Upper lobe of left lung (tissue), 6 donors: Measurements from ENCODE around the gene DNAAF6. TPM values are rescaled to one million over a fixed set of nuclear protein-coding genes. Genes with fewer than 3 reads are reported as not detected.

ENCODE experiments used
- ATAC-seq, 2 donors: fragments of 200-7000 bp; cut with Tn5 transposase; one replicate each; pipeline ENCODE4 v1.9.1; 2022; ENCODE audit warnings: mild to moderate bottlenecking in 2 of 2, moderate library complexity in 2 of 2; ENCODE audit not compliant: low FRiP score in 2 of 2
- DNase-seq, 2 donors: peaks; one replicate each; pipeline ENCODE4 v3.0.0-alpha.2; 2019 to 2020
- H3K27ac ChIP-seq, 4 donors: fragments of 200-600 bp; sonication (generic); one replicate each; pipeline ENCODE4 v1.5.1; 2016 to 2019
- H3K27me3 ChIP-seq, 4 donors: fragments of 200-600 bp; sonication (generic); one replicate each; pipeline ENCODE4 v1.5.1; 2017 to 2019
- H3K36me3 ChIP-seq, 4 donors: fragments of 200-600 bp; sonication (generic); one replicate each; pipeline ENCODE4 v1.5.1; 2016 to 2019
- H3K4me1 ChIP-seq, 4 donors: fragments of 200-600 bp; sonication (generic); one replicate each; pipeline ENCODE4 v1.5.1; 2018 to 2019
- H3K4me3 ChIP-seq, 4 donors: fragments of 200-600 bp; sonication (generic); one replicate each; pipeline ENCODE4 v1.5.1; 2017 to 2019; ENCODE audit warnings: mild to moderate bottlenecking in 2 of 4, moderate library complexity in 1 of 4
- H3K9me3 ChIP-seq, 4 donors: fragments of 200-600 bp; sonication (generic); one replicate each; pipeline ENCODE4 v1.5.1; 2018 to 2019
- CTCF ChIP-seq, 6 experiments: fragments of 450-650 bp in 4 of 6; fragments of 200-600 bp in 2 of 6; sonication (generic) in 2 of 6; IDR thresholded peaks; one replicate each; pipeline ENCODE4 v1.5.1; 2016 to 2019; ENCODE audit warnings: antibody characterized with exemption in 6 of 6
- EP300 ChIP-seq, 4 donors: sonication (generic); formaldehyde crosslinking; IDR thresholded peaks; one replicate each; pipeline ENCODE4 v1.5.1; 2017; ENCODE audit warnings: antibody characterized with exemption in 4 of 4, control low read depth in 2 of 4
- POLR2A ChIP-seq, 4 donors: fragments of 450-650 bp; IDR thresholded peaks; one replicate each; pipeline ENCODE4 v1.5.1; 2016 to 2017; ENCODE audit warnings: antibody characterized with exemption in 4 of 4, mild to moderate bottlenecking in 2 of 4
- POLR2AphosphoS5 ChIP-seq, 2 donors: sonication (generic); formaldehyde crosslinking; IDR thresholded peaks; one replicate each; pipeline ENCODE4 v1.5.1; 2017; ENCODE audit warnings: antibody characterized with exemption in 2 of 2
- WGBS, 2 donors: methylation state at CpG; one replicate each; pipeline ENCODE4 v1.1.5; 2017 to 2018; 5-methylcytosine and 5-hydroxymethylcytosine counted together
- total RNA-seq, 6 donors: library from RNA; depleted of rRNA in 4 of 6; stranded (reverse); fragments of >200 nt in 4 of 6; gene quantifications; one replicate each; pipeline versions ENCODE4 v1.1.0 to v1.2.1, GENCODE V29; 2016 to 2021
- donor health status: DM: no; HTN: no; CAD: no; lungs with moderate emphysema.
- donor health status: DM: no; HTN: yes; CAD: no; lungs with severe emphysema.

The DNAAF6 gene
- total RNA-seq, 6 donors from 2014 or later: 0.54 to 2.9 (median 0.61) TPM; not detected in 3

GRCh38 chrX:107227780-107228485, 21.5 kb downstream of the DNAAF6 start:
- ATAC-seq (no peak), DNase-seq (no peak)
- Histone ChIP-seq H3K4me1 (no peaks in the 10 kb centered on the region), H3K27ac (no peak overlapping the region), H3K27me3 (no peaks in the 10 kb centered on the region), H3K9me3 (no peaks in the 10 kb centered on the region), H3K4me3 (no peak overlapping the region), H3K36me3 (no peaks in the 10 kb centered on the region)
- 75 to 94% methylated on average over 2 of the region's 2 CpGs for WGBS, 2 donors
- TF ChIP-seq EP300 (IDR thresholded peaks at IDR 0.05) (no peak), POLR2AphosphoS5 (IDR thresholded peaks at IDR 0.05) (no peak), CTCF (IDR thresholded peaks at IDR 0.05) (no peak), POLR2A (IDR thresholded peaks at IDR 0.05) (no peak)

- no peak overlapping the region for H3K27ac ChIP-seq
- H3K36me3 ChIP-seq: no peaks in the 10 kb centered on the region
- WGBS, 2 donors: 75 to 81% methylated on average over 2 of the region's 2 CpGs
- no peak overlapping the region for H3K4me3 ChIP-seq
- TF ChIP-seq CTCF (IDR thresholded peaks at IDR 0.05): no peak
- TF ChIP-seq EP300 (IDR thresholded peaks at IDR 0.05): no peak
- TF ChIP-seq POLR2AphosphoS5 (IDR thresholded peaks at IDR 0.05): no peak
- no peak for TF ChIP-seq POLR2A (IDR thresholded peaks at IDR 0.05)
- ATAC-seq (no peak), DNase-seq (no peak)
- no peaks in the 10 kb centered on the region for H3K27me3 ChIP-seq
- no peaks in the 10 kb centered on the region for H3K4me1 ChIP-seq
- no peaks in the 10 kb centered on the region for H3K9me3 ChIP-seq
Observed at GRCh38 chrX:107228486-107228819, 22.0 kb downstream of the DNAAF6 start.

- Histone ChIP-seq H3K27ac (no peak overlapping the region), H3K4me1 (no peaks in the 10 kb centered on the region), H3K4me3 (no peak overlapping the region), H3K36me3 (no peaks in the 10 kb centered on the region), H3K27me3 (no peaks in the 10 kb centered on the region), H3K9me3 (no peaks in the 10 kb centered on the region)
- ATAC-seq (no peak), DNase-seq (peak in 1 of 2 donors; percentile 63)
- WGBS, 2 donors: 13 to 29% methylated on average over 18 to 41 of the region's 41 CpGs
- TF ChIP-seq EP300 (IDR thresholded peaks at IDR 0.05): no peak
- no peak for TF ChIP-seq POLR2A (IDR thresholded peaks at IDR 0.05)
- TF ChIP-seq POLR2AphosphoS5 (IDR thresholded peaks at IDR 0.05): no peak
- TF ChIP-seq CTCF (IDR thresholded peaks at IDR 0.05): no peak
Observed at GRCh38 chrX:107272431-107272921, 66.1 kb downstream of the DNAAF6 start.

GRCh38 chrX:107273795-107274194, 67.4 kb downstream of the DNAAF6 start:
- no peak for ATAC-seq
- Histone ChIP-seq H3K27ac (no peak overlapping the region), H3K27me3 (no peaks in the 10 kb centered on the region), H3K4me1 (no peaks in the 10 kb centered on the region), H3K36me3 (no peaks in the 10 kb centered on the region), H3K9me3 (no peaks in the 10 kb centered on the region), H3K4me3 (no peak overlapping the region)
- TF ChIP-seq POLR2A (IDR thresholded peaks at IDR 0.05) (no peak), EP300 (IDR thresholded peaks at IDR 0.05) (no peak), CTCF (IDR thresholded peaks at IDR 0.05) (no peak), POLR2AphosphoS5 (IDR thresholded peaks at IDR 0.05) (no peak)
- no peak for DNase-seq
- 70 to 71% methylated on average over 3 of the region's 3 CpGs for WGBS, 2 donors

- WGBS, 2 donors: 65 to 80% methylated on average over 4 of the region's 4 CpGs
- Histone ChIP-seq H3K4me1 (no peaks in the 10 kb centered on the region), H3K4me3 (no peak overlapping the region), H3K27me3 (no peaks in the 10 kb centered on the region), H3K9me3 (no peaks in the 10 kb centered on the region), H3K27ac (no peak overlapping the region), H3K36me3 (no peaks in the 10 kb centered on the region)
- no peak for TF ChIP-seq POLR2A (IDR thresholded peaks at IDR 0.05)
- no peak for TF ChIP-seq EP300 (IDR thresholded peaks at IDR 0.05)
- no peak for TF ChIP-seq POLR2AphosphoS5 (IDR thresholded peaks at IDR 0.05)
- no peak for TF ChIP-seq CTCF (IDR thresholded peaks at IDR 0.05)
- no peak for ATAC-seq
- no peak for DNase-seq
Observed at GRCh38 chrX:107288676-107289075, 82.3 kb downstream of the DNAAF6 start.
